HepG2 (cell line): ENCODE data around the gene GNG4. TPM values are rescaled to one million over a fixed set of nuclear protein-coding genes. Genes with fewer than 3 reads are reported as not detected.

Experiments
- HIVEP1 ChIP-seq: sonication (generic); formaldehyde crosslinking; IDR thresholded peaks from 2 replicates; pipeline ENCODE4 v1.4.0; 2020; ENCODE audit warnings: mild to moderate bottlenecking, missing genetic modification reagents
- ISL2 ChIP-seq: sonication (generic); formaldehyde crosslinking; IDR thresholded peaks from 2 replicates; pipeline ENCODE4 v1.5.0; 2020; ENCODE audit warnings: missing genetic modification reagents
- KMT2B ChIP-seq: IDR thresholded peaks from 2 replicates; pipeline ENCODE4 v1.6.1; 2016; ENCODE audit warnings: missing genetic modification reagents, missing compliant biosample characterization
- MTA1 ChIP-seq: sonication (generic); formaldehyde crosslinking; IDR thresholded peaks from 2 replicates; pipeline ENCODE4 v1.4.0; 2020; ENCODE audit warnings: missing genetic modification reagents, mild to moderate bottlenecking, borderline replicate concordance
- NCOR1 ChIP-seq: fragments of 200-600 bp; sonication (generic); IDR thresholded peaks from 2 replicates; pipeline ENCODE4 v1.7.0; 2017; ENCODE audit warnings: antibody characterized with exemption, low read length, borderline replicate concordance
- PHF8 ChIP-seq: sonication (generic); formaldehyde crosslinking; IDR thresholded peaks from 2 replicates; pipeline ENCODE4 v1.5.0; 2020; ENCODE audit warnings: missing genetic modification reagents
- SP140L ChIP-seq: sonication (generic); formaldehyde crosslinking; IDR thresholded peaks from 2 replicates; pipeline ENCODE4 v1.4.0; 2020; ENCODE audit warnings: missing genetic modification reagents, borderline replicate concordance
- SP4 ChIP-seq: sonication (generic); formaldehyde crosslinking; IDR thresholded peaks from 2 replicates; pipeline ENCODE4 v1.8.1; 2023; ENCODE audit warnings: mild to moderate bottlenecking, missing genetic modification reagents
- SPEN ChIP-seq: sonication (generic); formaldehyde crosslinking; IDR thresholded peaks from 2 replicates; pipeline ENCODE4 v1.5.1; 2020; ENCODE audit warnings: low read depth, mild to moderate bottlenecking, missing genetic modification reagents
- TEAD3 ChIP-seq: optimal IDR thresholded peaks from 2 replicates; pipeline ENCODE3; 2016; ENCODE audit warnings: borderline replicate concordance
- YEATS2 ChIP-seq: sonication (generic); formaldehyde crosslinking; IDR thresholded peaks from 2 replicates; pipeline ENCODE4 v1.4.0; 2020; ENCODE audit warnings: missing genetic modification reagents, borderline replicate concordance
- ZNF775 ChIP-seq: sonication (generic); formaldehyde crosslinking; IDR thresholded peaks from 2 replicates; pipeline ENCODE4 v1.4.0; 2020; ENCODE audit warnings: missing genetic modification reagents, mild to moderate bottlenecking, moderate library complexity, borderline replicate concordance
- polyA plus RNA-seq, 8 experiments: library from polyadenylated mRNA; depleted of rRNA in 3 of 8; stranded (reverse) in 7 of 8; unstranded in 1 of 8; fragments of >200 nt; fragmentation: Illumina TruSeq in 4 of 8; extraction: Trizol in 4 of 8; gene quantifications; 2 replicates each; pipeline versions ENCODE4 v1.2.1 to v1.2.3, GENCODE V29; 2011 to 2016; ENCODE audit warnings: low read depth in 4 of 8, missing spikeins in 1 of 8, mixed read lengths in 1 of 8; ENCODE audit not compliant: insufficient read depth in 1 of 8
- total RNA-seq, 5 experiments: library from RNA; depleted of rRNA; stranded (reverse); fragments of >200 nt; fragmentation: Illumina TruSeq; extraction: Trizol; gene quantifications; 2 replicates each; pipeline ENCODE4 v1.2.3, GENCODE V29; 2016; ENCODE audit warnings: low read depth in 1 of 5
- TF ChIP-seq, protein P1 (sequence below): sonication (generic); formaldehyde crosslinking; IDR thresholded peaks from 2 replicates; pipeline ENCODE4 v1.4.0; 2020; ENCODE audit warnings: missing genetic modification reagents, mild to moderate bottlenecking, borderline replicate concordance
- TF ChIP-seq, protein P2 (sequence below): sonication (generic); formaldehyde crosslinking; IDR thresholded peaks from 2 replicates; pipeline ENCODE4 v1.4.0; 2020; ENCODE audit warnings: missing genetic modification reagents
- TF ChIP-seq, protein P3 (sequence below): sonication (generic); formaldehyde crosslinking; IDR thresholded peaks from 2 replicates; pipeline ENCODE4 v1.5.0; 2020; ENCODE audit warnings: mild to moderate bottlenecking, missing genetic modification reagents, borderline replicate concordance
- TF ChIP-seq, protein P4 (sequence below): sonication (generic); formaldehyde crosslinking; conservative IDR thresholded peaks from 2 replicates; pipeline ENCODE4 v1.4.0; 2020; ENCODE audit warnings: mild to moderate bottlenecking, missing genetic modification reagents, moderate library complexity
- TF ChIP-seq, protein P5 (sequence below): sonication (generic); formaldehyde crosslinking; IDR thresholded peaks from 2 replicates; pipeline ENCODE4 v1.8.0; 2023; ENCODE audit warnings: mild to moderate bottlenecking, missing genetic modification reagents

GNG4 gene
- total and polyA plus RNA-seq, 2 of the 13 experiments (the other 11 are each of a cell fraction or from before 2014, with no cell fraction given): 27.1 to 69.5 TPM

DNA sequence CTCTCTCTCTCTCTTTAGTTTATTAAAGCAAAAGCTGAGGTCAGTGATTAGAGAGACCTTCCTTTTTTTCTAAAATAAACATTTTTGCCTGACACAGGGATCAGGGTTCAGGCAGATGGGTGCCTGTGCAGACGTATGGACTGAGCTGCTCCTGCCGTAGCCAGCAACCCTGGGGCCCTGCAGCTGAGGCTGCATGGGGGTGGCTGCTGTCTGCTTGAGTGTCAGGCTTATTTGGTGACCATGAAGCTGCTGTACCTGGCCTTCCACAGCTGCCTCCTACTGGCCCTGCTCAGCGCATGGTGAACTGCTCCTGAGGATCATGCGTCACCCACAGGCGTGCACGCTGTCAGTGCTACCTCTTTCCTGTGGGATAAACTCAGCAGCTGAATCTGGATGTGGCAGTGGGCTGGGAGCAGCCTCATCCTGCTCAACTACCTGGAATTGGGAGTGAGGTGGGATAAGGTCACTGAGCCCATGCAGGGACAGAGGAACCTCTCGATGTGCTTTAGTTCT lies 35.1 kb downstream of the GNG4 start (continued):
- TF ChIP-seq, protein P1, sequence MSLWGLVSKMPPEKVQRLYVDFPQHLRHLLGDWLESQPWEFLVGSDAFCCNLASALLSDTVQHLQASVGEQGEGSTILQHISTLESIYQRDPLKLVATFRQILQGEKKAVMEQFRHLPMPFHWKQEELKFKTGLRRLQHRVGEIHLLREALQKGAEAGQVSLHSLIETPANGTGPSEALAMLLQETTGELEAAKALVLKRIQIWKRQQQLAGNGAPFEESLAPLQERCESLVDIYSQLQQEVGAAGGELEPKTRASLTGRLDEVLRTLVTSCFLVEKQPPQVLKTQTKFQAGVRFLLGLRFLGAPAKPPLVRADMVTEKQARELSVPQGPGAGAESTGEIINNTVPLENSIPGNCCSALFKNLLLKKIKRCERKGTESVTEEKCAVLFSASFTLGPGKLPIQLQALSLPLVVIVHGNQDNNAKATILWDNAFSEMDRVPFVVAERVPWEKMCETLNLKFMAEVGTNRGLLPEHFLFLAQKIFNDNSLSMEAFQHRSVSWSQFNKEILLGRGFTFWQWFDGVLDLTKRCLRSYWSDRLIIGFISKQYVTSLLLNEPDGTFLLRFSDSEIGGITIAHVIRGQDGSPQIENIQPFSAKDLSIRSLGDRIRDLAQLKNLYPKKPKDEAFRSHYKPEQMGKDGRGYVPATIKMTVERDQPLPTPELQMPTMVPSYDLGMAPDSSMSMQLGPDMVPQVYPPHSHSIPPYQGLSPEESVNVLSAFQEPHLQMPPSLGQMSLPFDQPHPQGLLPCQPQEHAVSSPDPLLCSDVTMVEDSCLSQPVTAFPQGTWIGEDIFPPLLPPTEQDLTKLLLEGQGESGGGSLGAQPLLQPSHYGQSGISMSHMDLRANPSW (CRISPR knock-in tag): peak; percentile 79; the same call in 1 of the 2 replicates
- TF ChIP-seq SP140L (CRISPR knock-in tag) (no peak), ZNF775 (CRISPR knock-in tag) (no peak), PHF8 (CRISPR knock-in tag) (peak; percentile 23; the same call in 1 of the 2 replicates), HIVEP1 (CRISPR knock-in tag) (0 out of 2 replicates have a peak, but pooled peaks have one; percentile 43), MTA1 (peak; percentile 77; the same call in 1 of the 2 replicates), SPEN (CRISPR knock-in tag) (peak; percentile 36; the same call in 1 of the 2 replicates), NCOR1 (peak; percentile 54; the same call in 1 of the 2 replicates), SP4 (peak; percentile 40; the same call in 1 of the 2 replicates), KMT2B (CRISPR knock-in tag) (0 out of 2 replicates have a peak, but pooled peaks have one; percentile 31), ISL2 (CRISPR knock-in tag) (peak; percentile 33; the same call in 1 of the 2 replicates), YEATS2 (peak; percentile 49; the same call in 1 of the 2 replicates), TEAD3 (CRISPR knock-in tag) (peak; percentile 54)
- TF ChIP-seq, protein P2, sequence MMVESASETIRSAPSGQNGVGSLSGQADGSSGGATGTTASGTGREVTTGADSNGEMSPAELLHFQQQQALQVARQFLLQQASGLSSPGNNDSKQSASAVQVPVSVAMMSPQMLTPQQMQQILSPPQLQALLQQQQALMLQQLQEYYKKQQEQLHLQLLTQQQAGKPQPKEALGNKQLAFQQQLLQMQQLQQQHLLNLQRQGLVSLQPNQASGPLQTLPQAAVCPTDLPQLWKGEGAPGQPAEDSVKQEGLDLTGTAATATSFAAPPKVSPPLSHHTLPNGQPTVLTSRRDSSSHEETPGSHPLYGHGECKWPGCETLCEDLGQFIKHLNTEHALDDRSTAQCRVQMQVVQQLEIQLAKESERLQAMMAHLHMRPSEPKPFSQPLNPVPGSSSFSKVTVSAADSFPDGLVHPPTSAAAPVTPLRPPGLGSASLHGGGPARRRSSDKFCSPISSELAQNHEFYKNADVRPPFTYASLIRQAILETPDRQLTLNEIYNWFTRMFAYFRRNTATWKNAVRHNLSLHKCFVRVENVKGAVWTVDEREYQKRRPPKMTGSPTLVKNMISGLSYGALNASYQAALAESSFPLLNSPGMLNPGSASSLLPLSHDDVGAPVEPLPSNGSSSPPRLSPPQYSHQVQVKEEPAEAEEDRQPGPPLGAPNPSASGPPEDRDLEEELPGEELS: peak; percentile 48; the same call in 1 of the 2 replicates
- TF ChIP-seq, protein P3, sequence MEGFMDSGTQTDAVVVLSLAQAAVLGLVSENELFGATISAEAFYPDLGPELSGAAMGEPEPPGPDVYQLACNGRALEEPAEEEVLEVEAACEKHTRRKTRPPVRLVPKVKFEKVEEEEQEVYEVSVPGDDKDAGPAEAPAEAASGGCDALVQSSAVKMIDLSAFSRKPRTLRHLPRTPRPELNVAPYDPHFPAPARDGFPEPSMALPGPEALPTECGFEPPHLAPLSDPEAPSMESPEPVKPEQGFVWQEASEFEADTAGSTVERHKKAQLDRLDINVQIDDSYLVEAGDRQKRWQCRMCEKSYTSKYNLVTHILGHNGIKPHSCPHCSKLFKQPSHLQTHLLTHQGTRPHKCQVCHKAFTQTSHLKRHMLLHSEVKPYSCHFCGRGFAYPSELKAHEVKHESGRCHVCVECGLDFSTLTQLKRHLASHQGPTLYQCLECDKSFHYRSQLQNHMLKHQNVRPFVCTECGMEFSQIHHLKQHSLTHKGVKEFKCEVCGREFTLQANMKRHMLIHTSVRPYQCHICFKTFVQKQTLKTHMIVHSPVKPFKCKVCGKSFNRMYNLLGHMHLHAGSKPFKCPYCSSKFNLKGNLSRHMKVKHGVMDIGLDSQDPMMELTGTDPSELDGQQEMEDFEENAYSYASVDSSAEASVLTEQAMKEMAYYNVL (CRISPR knock-in tag): peak; percentile 62; the same call in 1 of the 2 replicates
- TF ChIP-seq, protein P4, sequence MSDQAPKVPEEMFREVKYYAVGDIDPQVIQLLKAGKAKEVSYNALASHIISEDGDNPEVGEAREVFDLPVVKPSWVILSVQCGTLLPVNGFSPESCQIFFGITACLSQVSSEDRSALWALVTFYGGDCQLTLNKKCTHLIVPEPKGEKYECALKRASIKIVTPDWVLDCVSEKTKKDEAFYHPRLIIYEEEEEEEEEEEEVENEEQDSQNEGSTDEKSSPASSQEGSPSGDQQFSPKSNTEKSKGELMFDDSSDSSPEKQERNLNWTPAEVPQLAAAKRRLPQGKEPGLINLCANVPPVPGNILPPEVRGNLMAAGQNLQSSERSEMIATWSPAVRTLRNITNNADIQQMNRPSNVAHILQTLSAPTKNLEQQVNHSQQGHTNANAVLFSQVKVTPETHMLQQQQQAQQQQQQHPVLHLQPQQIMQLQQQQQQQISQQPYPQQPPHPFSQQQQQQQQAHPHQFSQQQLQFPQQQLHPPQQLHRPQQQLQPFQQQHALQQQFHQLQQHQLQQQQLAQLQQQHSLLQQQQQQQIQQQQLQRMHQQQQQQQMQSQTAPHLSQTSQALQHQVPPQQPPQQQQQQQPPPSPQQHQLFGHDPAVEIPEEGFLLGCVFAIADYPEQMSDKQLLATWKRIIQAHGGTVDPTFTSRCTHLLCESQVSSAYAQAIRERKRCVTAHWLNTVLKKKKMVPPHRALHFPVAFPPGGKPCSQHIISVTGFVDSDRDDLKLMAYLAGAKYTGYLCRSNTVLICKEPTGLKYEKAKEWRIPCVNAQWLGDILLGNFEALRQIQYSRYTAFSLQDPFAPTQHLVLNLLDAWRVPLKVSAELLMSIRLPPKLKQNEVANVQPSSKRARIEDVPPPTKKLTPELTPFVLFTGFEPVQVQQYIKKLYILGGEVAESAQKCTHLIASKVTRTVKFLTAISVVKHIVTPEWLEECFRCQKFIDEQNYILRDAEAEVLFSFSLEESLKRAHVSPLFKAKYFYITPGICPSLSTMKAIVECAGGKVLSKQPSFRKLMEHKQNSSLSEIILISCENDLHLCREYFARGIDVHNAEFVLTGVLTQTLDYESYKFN (CRISPR knock-in tag): peak; percentile 93
- TF ChIP-seq, protein P5, sequence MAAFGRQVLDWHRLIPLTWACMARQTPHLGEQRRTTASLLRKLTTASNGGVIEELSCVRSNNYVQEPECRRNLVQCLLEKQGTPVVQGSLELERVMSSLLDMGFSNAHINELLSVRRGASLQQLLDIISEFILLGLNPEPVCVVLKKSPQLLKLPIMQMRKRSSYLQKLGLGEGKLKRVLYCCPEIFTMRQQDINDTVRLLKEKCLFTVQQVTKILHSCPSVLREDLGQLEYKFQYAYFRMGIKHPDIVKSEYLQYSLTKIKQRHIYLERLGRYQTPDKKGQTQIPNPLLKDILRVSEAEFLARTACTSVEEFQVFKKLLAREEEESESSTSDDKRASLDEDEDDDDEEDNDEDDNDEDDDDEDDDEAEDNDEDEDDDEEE: 0 out of 2 replicates have a peak, but pooled peaks have one; percentile 21
